Frontal cortex (tissue), 4 donors: ENCODE results near the gene PNPLA5. TPM values are rescaled to one million over a fixed set of nuclear protein-coding genes. Genes with fewer than 3 reads are reported as not detected.

Experiments
- DNase-seq, 2 donors: peaks; one replicate each; pipeline ENCODE4 v3.0.0; 2012; ENCODE audit warnings: low spot score in 2 of 2
- FAIRE-seq: peaks from 2 replicates; lab custom pipeline; 2012; peaks lifted over from hg19 to GRCh38; lab: Jason Lieb, UNC
- total RNA-seq: library from RNA; depleted of rRNA; stranded (reverse); fragments of >200 nt; gene quantifications from one replicate; pipeline ENCODE4 v1.2.3, GENCODE V29; 2014
- donor health status: control.
- donor health status: control.
- donor health status: control.

Gene PNPLA5
- total RNA-seq, 1 donor from 2014 or later: under 0.01 TPM

GRCh38 chr22:43844560-43845545 is 47.0 kb downstream of the PNPLA5 start:
- DNase-seq (no peak), FAIRE-seq (no peak)

GRCh38 chr22:43843783-43844530 is 47.9 kb downstream of the PNPLA5 start:
- no peak for DNase-seq
- FAIRE-seq: no peak

GRCh38 chr22:43841742-43842141 is 50.1 kb downstream of the PNPLA5 start:
- DNase-seq (no peak), FAIRE-seq (no peak)

- FAIRE-seq (no peak), DNase-seq (no peak)
Observed at GRCh38 chr22:43840851-43841250, 51.0 kb downstream of the PNPLA5 start.

GRCh38 chr22:43840431-43840830 is 51.4 kb downstream of the PNPLA5 start:
- DNase-seq: no peak
- FAIRE-seq: no peak

GRCh38 chr22:43839781-43840180 is 52.0 kb downstream of the PNPLA5 start:
- no peak for FAIRE-seq

GRCh38 chr22:43838571-43839307 is 53.1 kb downstream of the PNPLA5 start:
- DNase-seq (no peak), FAIRE-seq (no peak)

More at GRCh38 chr22:43839781-43840180, 52.0 kb downstream of the PNPLA5 start:
- DNase-seq: no peak

- FAIRE-seq (no peak), DNase-seq (no peak)
Observed at GRCh38 chr22:43838161-43838560, 53.7 kb downstream of the PNPLA5 start.

GRCh38 chr22:43837666-43838065 is 54.1 kb downstream of the PNPLA5 start:
- FAIRE-seq: no peak
- DNase-seq: no peak

GRCh38 chr22:43835736-43836135 is 56.1 kb downstream of the PNPLA5 start:
- FAIRE-seq: no peak
- DNase-seq: no peak

- DNase-seq (no peak), FAIRE-seq (no peak)
Observed at GRCh38 chr22:43835166-43835565, 56.6 kb downstream of the PNPLA5 start.

- no peak for FAIRE-seq
- no peak for DNase-seq
Observed at GRCh38 chr22:43833286-43834240, 58.2 kb downstream of the PNPLA5 start.

GRCh38 chr22:43832393-43833265 is 59.2 kb downstream of the PNPLA5 start:
- DNase-seq (no peak), FAIRE-seq (no peak)

GRCh38 chr22:43831561-43832392 is 60.0 kb downstream of the PNPLA5 start:
- DNase-seq (peak in 1 of 2 donors; percentile 28), FAIRE-seq (no peak)

- DNase-seq: no peak
- FAIRE-seq: no peak
Observed at GRCh38 chr22:43830931-43831560, 60.8 kb downstream of the PNPLA5 start.

GRCh38 chr22:43829904-43830851 is 61.6 kb downstream of the PNPLA5 start:
- no peak for DNase-seq
- FAIRE-seq: no peak
